Natural killer cell (primary cell): Measurements from ENCODE around the gene ZDHHC19. TPM values are rescaled to one million over a fixed set of nuclear protein-coding genes. Genes with fewer than 3 reads are reported as not detected.
"Not testable (repeated sequence)": the region's sequence is repeated elsewhere in the genome, so short reads cannot be mapped to it uniquely, and the experiment has no call there.

Source experiments
- ATAC-seq, 3 donors: fragments of 150-1000 bp in 2 of 3; fragments of 200-7000 bp in 1 of 3; cut with Tn5 transposase; 1 replicate in 1 of 3; 2 replicates in 2 of 3; pipeline ENCODE4 v1.10.0; 2021; ENCODE audit warnings: mild to moderate bottlenecking in 2 of 3, moderate library complexity in 2 of 3
- DNase-seq, 2 donors: peaks; one replicate each; pipeline versions ENCODE4 v3.0.0 to v3.0.0-alpha.2; 2013 to 2021; ENCODE audit warnings: mixed read lengths in 1 of 2
- H3K27ac ChIP-seq: one replicate; pipeline ENCODE4 v1.5.1; 2013; ENCODE audit warnings: mild to moderate bottlenecking, low read length
- H3K27me3 ChIP-seq: one replicate; pipeline ENCODE4 v1.6.1; 2013; ENCODE audit warnings: low read length; ENCODE audit not compliant: control insufficient read depth, insufficient read depth
- H3K36me3 ChIP-seq: one replicate; pipeline ENCODE4 v1.6.1; 2013; ENCODE audit warnings: low read length; ENCODE audit not compliant: control insufficient read depth, insufficient read depth
- H3K4me1 ChIP-seq: one replicate; pipeline ENCODE4 v1.6.1; 2013; ENCODE audit warnings: low read length; ENCODE audit not compliant: control insufficient read depth, insufficient read depth
- H3K4me3 ChIP-seq: one replicate; pipeline ENCODE4 v1.5.1; 2013; ENCODE audit warnings: low read length
- H3K9me3 ChIP-seq: one replicate; pipeline ENCODE4 v1.6.1; 2013; ENCODE audit warnings: low read length; ENCODE audit not compliant: control insufficient read depth, insufficient read depth
- H3K27ac Mint-ChIP-seq, 2 donors: one replicate each; pipeline ENCODE4 v1.8.0; 2022; ENCODE audit warnings: mild to moderate bottlenecking in 2 of 2, mixed read lengths in 2 of 2, moderate library complexity in 1 of 2
- H3K27me3 Mint-ChIP-seq, 2 donors: one replicate each; pipeline ENCODE4 v1.8.0; 2022; ENCODE audit warnings: low read depth in 2 of 2, mixed read lengths in 2 of 2
- H3K36me3 Mint-ChIP-seq: one replicate; pipeline ENCODE4 v1.8.0; 2022; ENCODE audit warnings: mixed read lengths
- H3K4me1 Mint-ChIP-seq, 2 donors: one replicate each; pipeline ENCODE4 v1.8.0; 2022; ENCODE audit warnings: mixed read lengths in 2 of 2
- H3K4me3 Mint-ChIP-seq: one replicate; pipeline ENCODE4 v1.8.0; 2022; ENCODE audit warnings: mild to moderate bottlenecking, moderate library complexity, mixed read lengths
- H3K9me3 Mint-ChIP-seq, 2 donors: one replicate each; pipeline ENCODE4 v1.8.0; 2022; ENCODE audit warnings: mixed read lengths in 2 of 2
- CTCF ChIP-seq: fragments of 200-600 bp; IDR thresholded peaks from one replicate; pipeline ENCODE4 v1.8.0; 2022; ENCODE audit warnings: antibody characterized with exemption
- WGBS: methylation state at CpG from one replicate; pipeline ENCODE4 v1.1.7; 2013; ENCODE audit warnings: missing lambda C conversion rate; ENCODE audit not compliant: insufficient coverage; 5-methylcytosine and 5-hydroxymethylcytosine counted together
- intact Hi-C: fragments of 100-400 bp; cut with micrococcal nuclease; formaldehyde crosslinking; loops from one replicate; pipeline ENCODE4 v1.14.2; 2022
- total RNA-seq, 4 donors: library from RNA; stranded (reverse); fragments of 120-200 nt in 1 of 4; gene quantifications; one replicate each; pipeline versions ENCODE4 v1.2.3 to v1.2.4, GENCODE V29; 2013 to 2022

ZDHHC19 gene
- total RNA-seq, 3 donors from 2014 or later (not counting 1 experiment from before 2014, with no cell fraction given) = not detected

DNA sequence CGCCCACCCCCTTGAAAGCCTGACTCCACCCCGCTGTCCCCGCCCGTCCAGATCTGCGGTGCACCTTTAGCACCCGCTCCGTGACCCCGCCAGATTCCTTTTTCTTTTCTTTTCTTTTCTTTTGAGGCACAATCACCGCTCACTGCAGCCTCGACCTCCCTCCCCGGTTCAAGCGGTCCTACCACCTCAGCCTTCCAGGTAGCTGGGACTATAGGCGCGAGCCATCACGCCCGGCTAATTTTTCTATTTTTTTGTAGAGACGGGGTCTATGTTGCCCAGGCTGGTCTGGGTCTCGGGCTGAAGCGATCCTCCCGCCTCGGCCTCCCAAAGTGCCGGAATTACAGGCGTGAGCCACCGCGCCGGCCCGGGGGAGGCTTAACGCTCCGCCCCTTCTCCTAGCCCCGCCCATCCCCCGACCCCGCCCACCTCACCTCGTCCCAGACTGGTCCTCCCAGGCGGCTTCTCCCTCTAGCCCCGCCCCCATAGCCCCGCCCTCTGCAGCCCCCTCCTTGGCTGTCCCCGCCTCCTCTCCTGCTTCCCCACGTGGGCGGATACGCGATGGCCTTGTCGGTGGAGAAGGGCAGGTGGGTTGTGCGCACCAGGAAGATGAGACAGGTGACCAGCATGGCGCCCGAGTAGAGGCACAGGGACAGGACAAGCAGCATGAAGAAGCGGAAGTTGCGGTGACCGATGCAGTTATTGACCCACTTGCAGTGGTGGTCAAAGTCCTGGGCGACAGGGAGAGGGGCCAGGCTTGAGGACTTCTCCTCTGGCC is 3.2 kb downstream of the ZDHHC19 start:
- peak overlapping the region; percentile 89 for H3K4me3 Mint-ChIP-seq
- H3K36me3 ChIP-seq = no peaks in the 10 kb centered on the region
- no peak overlapping the region for H3K27ac ChIP-seq
- H3K4me1 Mint-ChIP-seq = peaks cover 5 to 12% of the 10 kb centered on the region in 2 donors
- peaks cover 22% of the 10 kb centered on the region for H3K4me1 ChIP-seq
- no peaks in the 10 kb centered on the region for H3K9me3 Mint-ChIP-seq
- peak overlapping the region; percentile 60 for H3K4me3 ChIP-seq
- H3K27ac Mint-ChIP-seq = peak overlapping the region in 1 of 2 donors; percentile 70
- WGBS = 27% methylated on average over 47 of the region's 49 CpGs
- no peaks in the 10 kb centered on the region for H3K9me3 ChIP-seq
- intact Hi-C loops = no loop called here
- peak; percentile 70 to 80 (median 74) for ATAC-seq
- peak; percentile 37 to 84 for DNase-seq
- H3K27me3 Mint-ChIP-seq = peaks cover 7 to 13% of the 10 kb centered on the region in 2 donors
- no peaks in the 10 kb centered on the region for H3K36me3 Mint-ChIP-seq
- no peak for TF ChIP-seq CTCF
- H3K27me3 ChIP-seq = no peaks in the 10 kb centered on the region

DNA sequence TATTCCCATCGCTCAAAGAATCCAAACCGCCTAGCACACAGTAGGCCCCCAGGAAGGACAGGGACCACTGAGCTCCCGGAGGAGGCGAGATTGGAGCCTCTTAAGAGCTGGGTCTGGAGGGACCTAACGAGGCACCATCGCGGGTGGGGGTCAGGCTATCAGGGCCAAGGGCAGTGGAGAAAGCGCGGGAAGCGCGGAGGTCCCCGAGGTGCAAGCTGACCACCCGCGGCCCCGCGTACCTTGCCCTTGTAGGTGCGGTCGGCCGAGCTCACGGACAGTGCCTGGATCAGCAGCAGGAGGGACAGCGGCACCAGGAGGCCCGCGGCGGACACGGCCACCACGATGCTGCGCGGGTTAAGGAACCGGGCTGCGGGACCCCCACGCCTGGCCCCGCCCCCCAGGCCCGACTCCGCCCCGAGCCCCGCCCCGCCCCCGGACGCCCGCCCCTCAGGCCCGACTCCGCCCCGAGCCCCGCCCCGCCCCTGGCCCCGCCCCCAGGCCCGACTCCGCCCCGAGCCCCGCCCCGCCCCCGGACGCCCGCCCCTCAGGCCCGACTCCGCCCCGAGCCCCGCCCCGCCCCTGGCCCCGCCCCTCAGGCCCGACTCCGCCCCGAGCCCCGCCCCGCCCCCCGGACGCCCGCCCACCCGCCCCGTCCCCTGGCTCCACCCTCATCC is 3.9 kb downstream of the ZDHHC19 start:
- no peaks in the 10 kb centered on the region for H3K9me3 ChIP-seq
- H3K4me3 Mint-ChIP-seq = peak overlapping the region; percentile 89
- H3K36me3 Mint-ChIP-seq = no peaks in the 10 kb centered on the region
- no peaks in the 10 kb centered on the region for H3K27me3 ChIP-seq
- TF ChIP-seq CTCF = no peak
- H3K27me3 Mint-ChIP-seq = peaks cover 7 to 14% of the 10 kb centered on the region in 2 donors
- peak; percentile 50 to 59 (median 55) for ATAC-seq
- no peak overlapping the region for H3K27ac ChIP-seq
- H3K9me3 Mint-ChIP-seq = no peaks in the 10 kb centered on the region
- DNase-seq = peak; percentile 42 to 55
- no peaks in the 10 kb centered on the region for H3K36me3 ChIP-seq
- peak overlapping the region in 1 of 2 donors; percentile 58 for H3K27ac Mint-ChIP-seq
- intact Hi-C loops = no loop called here
- peak overlapping the region; percentile 32 for H3K4me3 ChIP-seq
- 21% methylated on average over 33 of the region's 70 CpGs for WGBS
- H3K4me1 Mint-ChIP-seq = peaks cover 8 to 17% of the 10 kb centered on the region in 2 donors
- peaks cover 28% of the 10 kb centered on the region for H3K4me1 ChIP-seq

DNA sequence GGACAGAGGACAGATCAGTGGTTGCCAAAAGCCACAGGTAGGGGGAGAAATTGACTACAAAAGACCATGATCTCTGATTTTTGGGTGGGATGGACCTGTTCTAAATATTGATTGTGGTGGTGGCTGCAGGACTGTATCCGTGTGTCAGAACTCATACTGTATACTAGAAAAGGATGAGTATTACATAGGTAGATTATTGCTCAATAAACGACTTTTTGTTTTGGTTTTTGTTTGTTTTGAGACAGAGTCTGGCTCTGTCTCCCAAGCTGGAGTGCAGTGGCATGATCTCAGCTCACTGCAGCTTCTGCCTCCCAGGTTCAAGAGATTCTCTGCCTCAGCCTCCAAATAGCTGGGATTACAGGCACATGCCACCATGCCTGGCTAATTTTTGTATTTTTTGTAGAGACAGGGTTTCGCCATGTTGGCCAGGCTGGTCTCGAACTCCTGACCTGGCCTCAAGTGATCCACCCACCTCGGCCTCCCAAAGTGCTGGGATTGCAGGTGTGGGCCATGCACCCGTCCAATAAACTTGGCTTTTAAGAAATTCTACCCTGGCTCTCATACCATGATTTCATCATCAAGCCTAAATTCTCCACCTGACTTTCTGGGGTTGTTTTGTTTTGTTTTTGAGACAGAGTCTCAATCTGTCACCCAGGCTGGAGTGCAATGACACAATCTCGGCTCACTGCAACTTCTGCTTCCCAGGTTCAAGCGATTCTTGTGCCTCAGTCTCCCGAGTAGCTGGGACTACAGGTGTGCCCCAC is 5.6 kb downstream of the ZDHHC19 start:
- Mint-ChIP-seq H3K27me3 (peaks cover 7 to 14% of the 10 kb centered on the region in 2 donors), H3K4me1 (peaks cover 10 to 18% of the 10 kb centered on the region in 2 donors)
- H3K4me1 ChIP-seq = peaks cover 30% of the 10 kb centered on the region
- H3K9me3 Mint-ChIP-seq, H3K36me3 Mint-ChIP-seq, ATAC-seq, H3K36me3 ChIP-seq, DNase-seq, intact Hi-C loops, H3K27ac ChIP-seq, H3K27ac Mint-ChIP-seq, H3K4me3 ChIP-seq, H3K4me3 Mint-ChIP-seq, H3K27me3 ChIP-seq, H3K9me3 ChIP-seq: not testable (repeated sequence)
- 91% methylated on average over 9 of the region's 9 CpGs for WGBS

DNA sequence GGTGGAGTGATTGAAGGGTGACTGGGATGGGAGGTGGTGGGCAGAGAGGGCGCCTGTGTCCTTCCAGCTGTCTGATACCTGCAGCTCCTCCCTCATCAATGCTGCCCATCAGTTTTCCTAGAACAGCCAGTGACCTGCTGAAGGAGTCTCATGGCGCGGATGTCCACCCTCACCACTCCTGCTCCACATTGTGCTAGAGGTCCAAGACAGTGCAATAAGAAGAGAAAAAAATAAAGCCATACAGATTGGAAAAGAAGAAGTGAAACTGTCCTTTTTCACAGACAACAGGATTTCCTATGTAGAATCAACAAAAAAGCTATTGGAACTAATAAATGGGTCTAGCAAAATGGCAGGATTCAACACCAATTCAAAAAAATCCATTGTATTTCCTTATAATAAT is 7.4 kb downstream of the ZDHHC19 start:
- H3K36me3 ChIP-seq = no peaks in the 10 kb centered on the region
- no peaks in the 10 kb centered on the region for H3K9me3 ChIP-seq
- Mint-ChIP-seq H3K9me3 (no peaks in the 10 kb centered on the region), H3K4me1 (peaks cover 10 to 18% of the 10 kb centered on the region in 2 donors), H3K4me3 (peak overlapping the region; percentile 45), H3K36me3 (no peaks in the 10 kb centered on the region), H3K27ac (no peak overlapping the region), H3K27me3 (peaks cover 7 to 14% of the 10 kb centered on the region in 2 donors)
- DNase-seq = no peak
- H3K27ac ChIP-seq = no peak overlapping the region
- no peak for TF ChIP-seq CTCF
- 62% methylated on average over 3 of the region's 3 CpGs for WGBS
- no peak overlapping the region for H3K4me3 ChIP-seq
- peaks cover 30% of the 10 kb centered on the region for H3K4me1 ChIP-seq
- no peak for ATAC-seq
- H3K27me3 ChIP-seq = no peaks in the 10 kb centered on the region
- intact Hi-C loops = no loop called here
